HG03571 (cell line): ENCODE results near the gene TNFAIP8L3.

Experiments used
- ATAC-seq: cut with Tn5 transposase; IDR thresholded peaks from one replicate; pipeline ENCODE4 v1.9.1; 2021; ENCODE audit not compliant: unreplicated experiment

The TNFAIP8L3 gene

GRCh38 chr15:51007131-51007666 is 87.5 kb downstream of the TNFAIP8L3 start:
- no peak for ATAC-seq
